ENCODE measurements around the gene SORBS2.
A peak's percentile ranks its signal among the peaks of the same experiment; 100 is the strongest.

Gene SORBS2

DNA sequence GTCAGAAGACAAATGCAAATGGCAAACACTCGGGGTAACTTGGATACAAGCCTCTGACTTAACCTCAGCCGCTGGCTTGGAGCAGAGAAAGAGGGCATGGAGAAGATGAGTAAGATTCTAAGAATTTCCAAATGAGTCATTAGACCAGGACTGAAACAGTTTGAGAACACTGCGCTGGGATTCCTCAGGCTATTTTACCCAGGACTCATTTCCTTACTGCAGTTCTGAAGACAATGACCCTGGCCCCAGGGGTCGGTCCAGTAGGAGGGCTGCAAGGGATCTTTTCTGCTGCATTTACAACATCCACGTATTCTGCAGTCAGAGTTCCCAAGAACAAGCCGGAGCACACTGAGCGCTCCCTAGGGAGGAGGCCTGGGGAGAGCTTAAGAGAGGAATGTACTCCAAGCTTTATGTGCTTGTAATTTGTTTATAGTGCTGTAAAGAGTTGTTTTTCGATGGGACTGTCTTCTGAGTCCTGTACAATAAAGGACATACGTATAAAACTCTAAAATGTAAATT lies 27.3 kb upstream of the SORBS2 start:
- TF ChIP-seq, protein P1, sequence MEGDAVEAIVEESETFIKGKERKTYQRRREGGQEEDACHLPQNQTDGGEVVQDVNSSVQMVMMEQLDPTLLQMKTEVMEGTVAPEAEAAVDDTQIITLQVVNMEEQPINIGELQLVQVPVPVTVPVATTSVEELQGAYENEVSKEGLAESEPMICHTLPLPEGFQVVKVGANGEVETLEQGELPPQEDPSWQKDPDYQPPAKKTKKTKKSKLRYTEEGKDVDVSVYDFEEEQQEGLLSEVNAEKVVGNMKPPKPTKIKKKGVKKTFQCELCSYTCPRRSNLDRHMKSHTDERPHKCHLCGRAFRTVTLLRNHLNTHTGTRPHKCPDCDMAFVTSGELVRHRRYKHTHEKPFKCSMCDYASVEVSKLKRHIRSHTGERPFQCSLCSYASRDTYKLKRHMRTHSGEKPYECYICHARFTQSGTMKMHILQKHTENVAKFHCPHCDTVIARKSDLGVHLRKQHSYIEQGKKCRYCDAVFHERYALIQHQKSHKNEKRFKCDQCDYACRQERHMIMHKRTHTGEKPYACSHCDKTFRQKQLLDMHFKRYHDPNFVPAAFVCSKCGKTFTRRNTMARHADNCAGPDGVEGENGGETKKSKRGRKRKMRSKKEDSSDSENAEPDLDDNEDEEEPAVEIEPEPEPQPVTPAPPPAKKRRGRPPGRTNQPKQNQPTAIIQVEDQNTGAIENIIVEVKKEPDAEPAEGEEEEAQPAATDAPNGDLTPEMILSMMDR (IDR thresholded peaks at IDR 0.05; ENCODE audit: poor library complexity, severe bottlenecking) = no peak
- Histone ChIP-seq H3K27me3 (ENCODE audit: insufficient read depth, poor library complexity, severe bottlenecking) (no peaks in the 10 kb centered on the region), H3K27ac (ENCODE audit: poor library complexity, severe bottlenecking) (peak overlapping the region; percentile 78), H3K4me1 (ENCODE audit: insufficient read depth, poor library complexity, severe bottlenecking) (peaks cover 14% of the 10 kb centered on the region), H3K36me3 (ENCODE audit: low read depth) (no peaks in the 10 kb centered on the region), H3K9me3 (ENCODE audit: severe bottlenecking) (no peaks in the 10 kb centered on the region), H3K4me3 (ENCODE audit: severe bottlenecking) (no peak overlapping the region)
- ATAC-seq (ENCODE audit: low read depth) = peak; percentile 98
- DNase-seq (ENCODE audit: low spot score) = peak; percentile 80

DNA sequence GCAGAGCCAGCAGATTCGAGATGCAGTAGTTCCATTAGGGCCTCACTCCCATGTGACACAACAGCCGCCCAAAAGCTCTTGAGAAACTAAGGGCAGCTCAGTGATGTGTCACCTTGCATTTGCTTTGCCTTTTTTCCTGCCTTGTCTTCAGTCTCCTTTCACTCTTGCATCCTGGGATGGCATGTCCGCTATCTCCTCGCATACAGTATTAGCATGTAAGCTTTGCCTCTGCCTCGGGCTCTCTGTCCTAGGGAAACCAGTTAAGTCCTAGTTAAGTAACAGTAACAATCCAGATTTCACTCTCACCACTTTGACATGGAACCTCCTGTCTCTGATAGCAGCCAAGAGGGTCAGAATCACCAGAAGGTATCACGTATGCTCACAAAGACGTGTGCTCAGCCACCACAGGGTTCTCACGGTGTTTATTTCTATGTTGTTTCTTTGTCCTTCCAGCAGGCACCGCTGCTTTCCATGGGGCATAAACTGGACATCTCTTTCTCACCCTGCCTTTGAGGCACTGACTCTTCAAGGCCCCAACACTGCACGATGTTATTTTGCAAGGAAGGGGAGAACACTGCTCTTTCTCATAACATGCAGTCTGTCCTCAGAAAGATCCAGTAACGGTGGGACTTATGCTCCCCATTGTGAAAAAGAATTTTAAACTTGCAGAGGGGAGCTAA lies 26.7 kb upstream of the SORBS2 start:
- Histone ChIP-seq H3K4me3 (ENCODE audit: severe bottlenecking) (no peak overlapping the region), H3K4me1 (ENCODE audit: insufficient read depth, poor library complexity, severe bottlenecking) (peaks cover 14% of the 10 kb centered on the region), H3K9me3 (ENCODE audit: severe bottlenecking) (no peaks in the 10 kb centered on the region), H3K36me3 (ENCODE audit: low read depth) (no peaks in the 10 kb centered on the region), H3K27ac (ENCODE audit: poor library complexity, severe bottlenecking) (peak overlapping the region; percentile 78), H3K27me3 (ENCODE audit: insufficient read depth, poor library complexity, severe bottlenecking) (no peaks in the 10 kb centered on the region)
- ATAC-seq (ENCODE audit: low read depth) (no peak), DNase-seq (ENCODE audit: low spot score) (no peak)
- TF ChIP-seq, protein P1 (IDR thresholded peaks at IDR 0.05; ENCODE audit: poor library complexity, severe bottlenecking) = no peak

DNA sequence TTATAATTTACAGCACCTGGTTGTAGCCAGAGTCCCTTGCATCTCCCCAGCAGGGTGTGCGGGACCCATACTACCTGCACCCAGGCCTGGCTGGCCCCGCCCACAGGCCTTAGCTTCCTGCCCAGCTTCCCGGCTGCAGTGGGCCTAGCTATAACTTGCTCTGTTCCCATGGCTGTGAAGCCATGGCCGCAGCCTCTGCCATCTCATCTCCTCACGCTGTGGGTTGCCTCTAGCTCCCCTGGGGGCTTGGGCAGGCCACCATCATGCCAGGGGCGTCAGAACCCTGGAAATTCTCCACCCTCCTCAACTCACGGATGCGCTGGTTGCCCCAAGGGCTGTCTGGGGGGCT lies 26.1 kb upstream of the SORBS2 start:
- no peak for DNase-seq (ENCODE audit: low spot score)
- Histone ChIP-seq H3K27ac (ENCODE audit: poor library complexity, severe bottlenecking) (peak overlapping the region; percentile 78), H3K27me3 (ENCODE audit: insufficient read depth, poor library complexity, severe bottlenecking) (no peaks in the 10 kb centered on the region), H3K9me3 (ENCODE audit: severe bottlenecking) (no peaks in the 10 kb centered on the region), H3K4me1 (ENCODE audit: insufficient read depth, poor library complexity, severe bottlenecking) (peaks cover 14% of the 10 kb centered on the region), H3K36me3 (ENCODE audit: low read depth) (no peaks in the 10 kb centered on the region), H3K4me3 (ENCODE audit: severe bottlenecking) (no peak overlapping the region)
- TF ChIP-seq, protein P1 (IDR thresholded peaks at IDR 0.05; ENCODE audit: poor library complexity, severe bottlenecking) = no peak
- ATAC-seq (ENCODE audit: low read depth) = no peak

DNA sequence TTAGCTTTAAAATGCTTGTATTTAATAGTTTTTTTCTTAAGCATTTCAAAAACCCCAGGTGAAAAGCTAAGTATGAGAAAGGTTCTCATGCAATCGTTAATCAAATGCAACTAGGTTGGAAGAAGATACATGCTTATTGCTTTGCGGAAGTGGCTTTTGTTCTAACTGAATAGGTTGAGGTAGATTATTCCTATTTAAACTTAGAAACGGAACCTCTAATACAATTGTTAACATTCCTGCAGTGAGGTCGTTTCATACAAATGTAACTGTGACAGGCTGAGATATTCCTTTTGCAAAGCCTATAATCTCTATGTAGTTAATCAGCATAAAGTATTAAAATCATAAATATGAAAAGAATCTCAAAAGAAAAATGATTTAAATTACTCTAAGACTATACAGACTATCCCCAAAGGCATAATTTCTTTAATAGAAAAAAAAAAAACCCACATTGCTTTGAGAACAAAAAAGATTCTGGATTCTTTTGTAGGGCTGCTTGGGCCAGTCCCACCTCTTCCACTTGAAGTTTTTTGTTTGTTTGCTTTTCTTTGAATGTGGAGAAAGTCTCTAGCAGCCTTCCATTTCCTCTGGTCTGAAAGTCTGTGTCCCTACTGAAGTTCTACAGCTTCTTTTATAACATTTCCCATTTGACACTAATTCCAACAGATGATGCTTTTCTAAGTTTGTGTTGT lies 25.6 kb upstream of the SORBS2 start:
- H3K27ac ChIP-seq (ENCODE audit: poor library complexity, severe bottlenecking) = peak overlapping the region; percentile 78
- peaks cover 19% of the 10 kb centered on the region for H3K4me1 ChIP-seq (ENCODE audit: insufficient read depth, poor library complexity, severe bottlenecking)
- H3K4me3 ChIP-seq (ENCODE audit: severe bottlenecking) = no peak overlapping the region
- ATAC-seq (ENCODE audit: low read depth) = no peak
- no peak for DNase-seq (ENCODE audit: low spot score)
- H3K36me3 ChIP-seq (ENCODE audit: low read depth) = no peaks in the 10 kb centered on the region
- no peaks in the 10 kb centered on the region for H3K9me3 ChIP-seq (ENCODE audit: severe bottlenecking)
- H3K27me3 ChIP-seq (ENCODE audit: insufficient read depth, poor library complexity, severe bottlenecking) = no peaks in the 10 kb centered on the region
- TF ChIP-seq, protein P1 (IDR thresholded peaks at IDR 0.05; ENCODE audit: poor library complexity, severe bottlenecking) = no peak

All from RWPE2 (cell line).